NB4 (cell line): ENCODE results near the gene FANCC.

Experiments used
- CTCF ChIP-seq: IDR thresholded peaks from one replicate; pipeline ENCODE4 v1.5.1; 2012; ENCODE audit warnings: low read depth, low read length
- MYC ChIP-seq: IDR thresholded peaks from 2 replicates; pipeline ENCODE4 v1.6.1; 2011; ENCODE audit warnings: low read depth, low read length
- POLR2A ChIP-seq: IDR thresholded peaks from 2 replicates; pipeline ENCODE4 v1.6.1; 2011; ENCODE audit warnings: mild to moderate bottlenecking; ENCODE audit not compliant: insufficient read length; ENCODE audit errors: extremely low read depth

DNA sequence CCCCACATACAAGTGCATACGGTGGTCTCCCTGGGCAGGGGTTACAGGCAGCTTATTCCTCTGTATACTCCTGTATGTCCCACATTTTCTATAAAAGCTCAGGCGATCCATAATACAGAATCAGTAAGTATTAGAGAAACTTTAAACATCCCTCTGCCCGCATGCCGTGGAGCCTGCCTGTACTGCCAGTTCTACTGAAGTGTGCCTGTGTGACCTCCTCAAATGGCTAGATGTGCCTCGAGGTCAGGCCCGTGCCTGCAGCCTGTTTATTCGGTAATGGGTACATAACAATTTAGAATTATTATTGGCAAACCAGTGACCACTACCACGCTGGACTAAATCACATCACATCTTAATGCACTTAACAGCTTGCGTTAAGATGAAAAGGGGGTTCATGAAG, 190.8 kb downstream of the FANCC start:
- TF ChIP-seq CTCF (no peak), MYC (no peak), POLR2A (no peak)
